Left kidney (tissue), 8 donors: ENCODE measurements around the gene HSPB6. TPM values are rescaled to one million over a fixed set of nuclear protein-coding genes. Genes with fewer than 3 reads are reported as not detected.
"Not testable (repeated sequence)": the region's sequence is repeated elsewhere in the genome, so short reads cannot be mapped to it uniquely, and the experiment has no call there.

Source experiments
- DNase-seq: peaks from one replicate; pipeline ENCODE4 v3.0.0-alpha.2; 2013
- long read RNA-seq, 8 donors: transcript quantifications; one replicate each; lab custom pipeline, GENCODE V29; 2026
- polyA plus RNA-seq: library from polyadenylated mRNA; unstranded; fragments of 120-200 nt; gene quantifications from one replicate; pipeline ENCODE4 v1.2.1, GENCODE V29; 2013; ENCODE audit not compliant: insufficient read length

Gene HSPB6, protein sequence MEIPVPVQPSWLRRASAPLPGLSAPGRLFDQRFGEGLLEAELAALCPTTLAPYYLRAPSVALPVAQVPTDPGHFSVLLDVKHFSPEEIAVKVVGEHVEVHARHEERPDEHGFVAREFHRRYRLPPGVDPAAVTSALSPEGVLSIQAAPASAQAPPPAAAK
- 19.7 TPM for polyA plus RNA-seq
- long read RNA-seq, donor 1, transcript HSPB6-201 (3 exons, 1,457 nt): major isoform, 38 of 38 reads
- long read RNA-seq, donor 1, partial matches to known transcripts: 0 of 38 reads
- long read RNA-seq, donor 1, other reads (novel, unspliced or antisense): 0 of 38 reads
- long read RNA-seq, donor 2, transcript HSPB6-201 (3 exons, 1,457 nt): major isoform, 29 of 30 reads
- long read RNA-seq, donor 2, partial matches to known transcripts: 0 of 30 reads
- long read RNA-seq, donor 2, other reads (novel, unspliced or antisense): 0 of 30 reads
- long read RNA-seq, donor 3, transcript HSPB6-201 (3 exons, 1,457 nt): major isoform, 15 of 15 reads
- long read RNA-seq, donor 3, partial matches to known transcripts: 0 of 15 reads
- long read RNA-seq, donor 3, other reads (novel, unspliced or antisense): 0 of 15 reads
- long read RNA-seq, donor 4, partial matches to known transcripts: 0 of 1 reads
- long read RNA-seq, donor 4, other reads (novel, unspliced or antisense): 0 of 1 reads
- long read RNA-seq, donor 5, transcript HSPB6-201 (3 exons, 1,457 nt): major isoform, 12 of 12 reads
- long read RNA-seq, donor 5, partial matches to known transcripts: 0 of 12 reads
- long read RNA-seq, donor 5, other reads (novel, unspliced or antisense): 0 of 12 reads
- long read RNA-seq, donor 6, transcript HSPB6-201 (3 exons, 1,457 nt): major isoform, 22 of 23 reads
- long read RNA-seq, donor 6, partial matches to known transcripts: 0 of 23 reads
- long read RNA-seq, donor 6, other reads (novel, unspliced or antisense): 0 of 23 reads
- long read RNA-seq, donor 7, transcript HSPB6-201 (3 exons, 1,457 nt): major isoform, 23 of 23 reads
- long read RNA-seq, donor 7, partial matches to known transcripts: 0 of 23 reads
- long read RNA-seq, donor 7, other reads (novel, unspliced or antisense): 0 of 23 reads
- long read RNA-seq, donor 8, transcript HSPB6-201 (3 exons, 1,457 nt): major isoform, 7 of 7 reads
- long read RNA-seq, donor 8, partial matches to known transcripts: 0 of 7 reads
- long read RNA-seq, donor 8, other reads (novel, unspliced or antisense): 0 of 7 reads

DNA sequence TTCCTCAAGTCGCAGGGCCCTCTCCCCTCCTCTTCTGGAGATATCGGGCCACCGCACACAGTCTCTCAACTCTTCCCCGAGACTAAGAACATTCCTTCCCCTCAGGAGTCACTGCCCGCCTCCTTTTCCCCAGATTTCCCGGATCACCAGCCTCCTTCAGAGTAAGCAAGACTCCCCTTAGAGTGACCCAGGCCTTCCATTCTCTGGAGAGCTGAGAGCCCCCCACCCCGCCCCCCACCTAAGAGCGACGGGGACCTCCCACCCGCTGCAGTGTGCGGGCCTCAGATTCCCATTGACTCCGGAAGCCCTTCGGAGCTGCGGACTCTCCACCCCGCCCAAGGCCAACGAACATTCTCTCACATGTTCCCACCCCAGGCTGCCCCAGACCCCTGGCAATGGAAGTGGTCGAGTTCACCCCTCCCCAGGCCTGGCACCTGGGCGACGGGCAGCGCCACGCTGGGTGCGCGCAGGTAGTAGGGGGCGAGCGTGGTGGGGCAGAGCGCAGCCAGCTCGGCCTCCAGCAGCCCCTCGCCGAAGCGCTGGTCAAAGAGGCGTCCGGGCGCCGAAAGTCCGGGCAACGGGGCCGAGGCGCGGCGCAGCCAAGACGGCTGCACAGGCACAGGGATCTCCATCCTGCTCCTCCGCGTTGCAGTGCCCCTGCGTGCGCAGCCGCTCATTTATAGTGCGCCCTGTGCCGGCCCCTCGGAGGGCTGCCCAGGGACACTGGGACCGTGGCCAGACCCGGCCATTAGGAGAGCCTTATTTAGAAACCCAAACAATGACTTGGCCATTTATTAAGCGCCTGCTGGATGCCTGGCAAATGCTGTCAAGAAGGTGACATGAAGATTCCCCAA is at the start of gene HSPB6:
HSPB6 (minus strand) TSS at position 653 of the 854 bp plus-strand sequence; CDS start at position 632, 21 bp downstream.
- peak; percentile 31 for DNase-seq

DNA sequence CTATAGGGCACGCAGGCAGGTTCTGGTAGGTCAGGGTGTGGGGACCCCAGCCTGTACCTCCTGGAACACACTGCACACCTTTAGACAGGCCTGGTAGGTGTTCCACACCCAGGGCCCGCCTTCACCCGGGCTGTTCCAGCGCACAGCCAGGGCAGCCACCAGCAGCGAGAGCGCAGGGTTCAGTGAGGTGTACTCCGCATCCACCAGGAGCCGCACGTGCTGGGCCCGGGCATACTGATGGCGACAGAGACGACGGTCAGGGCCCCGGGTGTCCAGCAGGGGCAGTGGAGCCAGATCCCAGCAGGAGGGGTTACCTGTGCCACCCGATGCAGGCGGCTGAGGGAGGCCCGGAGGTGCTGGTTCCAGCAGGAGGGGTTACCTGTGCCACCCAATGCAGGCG is 49.8 kb upstream of the HSPB6 start:
- DNase-seq: no peak

DNA sequence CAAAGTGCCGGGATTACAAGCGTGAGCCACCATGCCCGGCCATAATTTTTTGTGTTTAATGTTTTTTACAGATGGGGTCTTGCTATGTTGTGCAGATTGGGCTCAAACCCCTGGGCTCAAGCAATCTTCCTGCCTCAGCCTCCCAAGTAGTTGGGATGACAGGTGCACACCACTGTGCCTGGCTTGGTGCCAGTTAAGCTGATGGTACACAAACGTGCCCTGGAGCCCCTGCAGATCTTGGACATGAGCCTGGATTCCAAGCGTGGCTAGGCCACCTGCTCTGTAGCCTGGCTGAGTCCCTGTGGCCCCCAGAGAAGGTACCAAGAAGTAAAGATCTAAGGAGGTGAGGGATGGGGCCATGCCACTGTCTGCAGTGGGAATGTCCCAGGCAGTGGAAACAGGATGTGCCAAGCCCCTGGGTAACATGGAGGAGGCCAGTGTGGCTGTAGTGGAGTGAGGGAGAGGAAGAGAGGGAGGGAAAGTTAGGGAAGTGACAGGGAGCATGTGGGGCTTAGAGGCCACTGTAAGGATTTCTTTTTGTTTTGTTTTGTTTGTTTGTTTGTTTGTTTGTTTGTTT is 48.8 kb upstream of the HSPB6 start:
- no peak for DNase-seq

DNA sequence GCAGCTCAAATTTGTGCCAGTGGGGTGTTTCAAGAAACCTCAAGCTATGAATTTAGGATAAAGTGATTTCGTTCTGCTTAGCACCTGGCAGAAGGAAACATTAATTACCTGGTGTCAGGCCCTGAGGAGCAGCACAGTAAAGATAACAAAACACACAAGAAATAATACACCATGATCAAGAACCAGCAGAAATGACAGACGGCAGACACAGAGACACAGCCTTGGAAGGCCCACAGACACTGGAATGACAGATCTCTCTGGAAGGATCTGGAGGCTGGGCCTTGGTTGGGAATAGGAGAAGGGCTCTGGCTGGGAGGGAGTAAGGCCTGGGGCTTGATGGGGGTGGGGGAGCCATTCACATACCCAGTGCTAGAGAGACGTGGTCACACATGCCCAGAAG is 45.0 kb upstream of the HSPB6 start:
- no peak for DNase-seq

DNA sequence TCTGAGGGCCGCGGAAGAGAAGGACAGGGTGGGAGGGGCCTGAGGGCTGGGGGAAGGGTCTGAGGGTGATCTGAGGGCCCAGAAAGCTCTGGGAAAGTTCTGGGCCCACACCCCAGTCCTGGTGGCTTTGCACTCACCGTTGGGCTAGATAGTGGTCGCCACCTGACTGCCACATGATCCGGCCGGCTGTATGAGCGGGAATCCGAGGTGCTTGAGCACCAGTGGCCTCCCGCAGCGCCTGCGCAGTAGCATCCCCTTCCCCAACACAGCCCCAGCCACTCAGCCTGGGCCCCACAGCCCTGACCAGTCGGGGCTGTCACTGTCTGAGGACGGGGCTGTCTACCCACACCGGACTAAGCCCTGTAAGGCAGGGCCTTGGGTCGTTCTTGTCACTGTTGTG is 40.8 kb upstream of the HSPB6 start:
- DNase-seq: no peak

DNA sequence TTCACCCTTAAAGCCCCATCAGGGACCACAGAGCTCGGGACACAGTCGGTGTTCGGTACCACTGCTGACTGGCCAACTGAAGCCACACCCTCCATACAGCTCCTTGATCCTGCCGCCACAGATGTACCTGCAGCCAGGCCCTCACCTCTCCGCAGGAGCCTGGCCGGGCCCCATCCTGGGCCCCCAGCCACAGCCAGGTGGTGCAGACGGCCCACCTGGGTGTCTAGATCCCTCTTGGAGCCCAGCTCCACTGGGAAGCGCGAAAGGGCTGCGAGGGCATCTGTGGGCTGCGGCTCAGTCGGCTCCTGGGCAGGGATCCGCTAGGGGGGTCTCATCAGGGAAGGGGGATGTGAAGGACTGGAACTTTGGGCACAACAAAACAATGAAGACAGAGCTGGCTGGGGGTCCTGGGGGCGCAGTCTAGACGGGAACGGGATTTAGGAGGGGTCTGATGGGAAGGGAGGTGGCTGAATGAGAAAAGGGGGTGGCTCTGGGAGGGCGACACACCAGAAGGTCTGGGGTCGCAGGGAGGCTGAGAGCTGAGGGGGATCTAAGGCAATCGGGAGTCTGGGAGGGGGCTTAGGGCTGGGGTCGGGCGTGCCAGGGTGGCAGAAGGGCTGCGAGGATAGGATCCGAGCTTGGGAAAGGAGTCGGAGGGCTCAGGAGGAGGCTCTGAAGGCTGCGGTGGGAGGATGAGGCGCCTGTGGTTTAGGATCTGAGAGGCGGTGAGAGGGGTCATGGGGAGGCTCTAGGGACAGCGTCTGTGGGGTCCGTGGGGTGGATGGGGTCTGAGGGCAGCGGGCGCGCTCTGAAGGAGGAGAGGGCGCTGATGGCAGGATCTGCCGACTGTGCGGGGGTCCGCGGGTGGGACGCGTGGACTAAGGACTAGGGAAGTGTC is 40.1 kb upstream of the HSPB6 start:
- DNase-seq: no peak

DNA sequence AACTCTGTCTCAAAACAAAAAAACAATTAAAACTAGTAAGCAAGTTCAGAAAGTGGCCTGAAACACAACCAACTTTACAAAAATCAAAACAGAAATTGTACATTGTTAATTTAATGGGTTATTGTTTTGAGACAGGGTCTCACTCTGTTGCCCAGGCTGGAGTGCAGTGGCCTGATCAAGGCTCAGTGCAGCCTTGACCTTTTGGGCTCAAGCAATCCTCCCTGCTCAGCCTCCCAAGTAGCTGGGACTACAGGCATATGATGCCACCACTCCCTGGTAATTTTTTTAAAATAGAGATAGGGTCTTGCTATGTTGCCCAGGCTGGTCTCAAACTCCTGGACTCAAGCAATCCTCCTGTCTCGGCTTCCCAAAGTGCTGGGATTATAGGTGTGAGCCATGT is 38.7 kb upstream of the HSPB6 start:
- not testable (repeated sequence) for DNase-seq

DNA sequence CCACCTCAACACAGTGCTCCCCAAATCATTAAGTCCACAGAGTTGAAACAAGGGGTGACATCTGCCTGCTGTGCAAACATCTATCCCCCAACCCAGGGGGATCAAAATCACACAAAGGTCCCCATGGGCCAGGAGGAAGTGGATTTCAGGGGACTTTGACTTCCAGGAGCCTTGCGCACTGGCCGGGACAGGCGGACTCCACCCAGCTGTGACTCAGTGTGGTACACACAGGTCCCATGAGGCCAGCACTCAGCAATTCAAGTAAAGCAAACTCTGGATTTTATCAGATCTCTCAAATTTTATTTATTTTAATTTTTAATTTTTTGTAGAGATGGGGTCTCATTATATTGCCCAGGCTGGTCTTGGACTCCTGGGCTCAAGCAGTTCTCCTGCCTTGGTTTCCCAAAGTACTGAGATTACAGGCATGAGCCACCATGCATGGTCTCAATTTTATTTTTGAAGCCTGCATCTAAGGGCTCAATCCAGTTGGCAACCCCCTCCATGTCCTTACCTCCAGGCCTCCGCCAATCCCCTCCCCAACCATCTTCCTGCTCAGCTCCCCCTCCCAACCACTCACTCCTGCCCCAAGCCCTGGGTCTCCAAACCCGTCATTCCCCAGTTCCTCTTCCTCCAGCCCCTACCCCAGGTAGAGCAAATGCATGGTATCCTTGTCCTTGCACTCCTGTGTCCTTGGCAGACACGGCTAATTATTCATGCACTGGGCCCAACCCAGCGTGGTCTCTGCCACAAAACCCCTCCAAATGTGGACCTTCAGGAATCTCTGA is 36.7 kb upstream of the HSPB6 start:
- DNase-seq: no peak

DNA sequence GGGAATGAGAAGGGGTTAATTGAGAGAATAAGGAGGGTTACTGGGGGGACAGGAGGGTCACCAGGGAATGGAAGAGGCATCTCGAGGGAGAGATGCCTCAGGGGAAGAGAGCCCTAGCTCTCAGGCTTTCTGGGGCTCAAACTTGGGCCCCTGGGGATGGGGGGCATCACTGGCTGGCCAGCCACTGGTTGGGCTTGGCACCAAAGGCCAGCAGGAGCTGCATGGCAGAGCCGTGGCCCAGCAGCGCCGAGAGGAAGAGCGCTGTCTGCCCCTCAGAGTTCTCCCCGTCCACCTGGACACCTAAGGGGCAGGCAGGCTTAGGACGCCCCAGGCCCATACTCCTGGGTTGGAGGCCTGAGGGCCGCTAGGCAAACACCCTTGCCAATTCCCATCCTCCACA is 36.1 kb upstream of the HSPB6 start:
- DNase-seq: no peak

DNA sequence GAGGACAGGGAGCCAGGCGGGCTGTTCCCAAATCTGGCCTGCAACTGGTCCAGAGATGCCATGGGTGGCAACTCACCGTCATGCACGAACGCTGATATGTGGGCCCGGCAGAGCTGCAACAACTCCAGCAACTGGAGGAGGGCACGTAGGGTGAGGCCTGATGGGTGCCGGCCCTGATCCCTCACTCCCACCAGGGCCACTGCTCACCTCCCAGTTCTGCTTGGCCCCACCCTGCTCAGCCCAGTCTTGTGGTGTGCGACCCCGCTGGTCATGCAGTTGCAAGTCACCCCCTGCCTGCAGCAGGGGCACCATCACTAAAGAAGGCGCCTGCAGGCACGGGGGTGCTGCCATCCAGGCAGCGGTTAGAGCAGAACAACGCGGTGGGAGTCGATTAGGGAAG is 35.5 kb upstream of the HSPB6 start:
- no peak for DNase-seq

DNA sequence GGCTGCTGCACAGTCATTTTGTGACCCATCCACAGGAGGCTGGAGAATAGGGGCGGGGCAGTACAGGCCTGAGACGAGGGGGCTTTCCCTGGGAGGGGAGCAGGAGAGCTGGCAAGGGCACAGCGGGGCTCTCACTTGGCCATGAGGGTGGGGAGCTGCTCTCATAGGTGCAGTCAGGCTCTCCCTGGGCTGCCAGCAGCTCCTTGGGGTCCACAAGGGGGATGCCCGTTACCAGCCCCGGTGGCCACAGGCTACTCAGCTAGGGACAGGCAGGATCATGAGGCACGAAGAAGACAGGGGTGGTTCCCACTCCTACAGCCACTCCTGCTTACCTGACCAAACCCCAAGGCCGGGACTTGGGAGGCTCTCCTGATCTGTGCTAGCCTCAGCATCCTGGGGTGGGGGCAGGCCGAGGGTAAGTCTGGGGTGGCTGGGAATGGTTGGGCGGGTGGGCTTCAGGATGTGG is 35.0 kb upstream of the HSPB6 start:
- DNase-seq: no peak

DNA sequence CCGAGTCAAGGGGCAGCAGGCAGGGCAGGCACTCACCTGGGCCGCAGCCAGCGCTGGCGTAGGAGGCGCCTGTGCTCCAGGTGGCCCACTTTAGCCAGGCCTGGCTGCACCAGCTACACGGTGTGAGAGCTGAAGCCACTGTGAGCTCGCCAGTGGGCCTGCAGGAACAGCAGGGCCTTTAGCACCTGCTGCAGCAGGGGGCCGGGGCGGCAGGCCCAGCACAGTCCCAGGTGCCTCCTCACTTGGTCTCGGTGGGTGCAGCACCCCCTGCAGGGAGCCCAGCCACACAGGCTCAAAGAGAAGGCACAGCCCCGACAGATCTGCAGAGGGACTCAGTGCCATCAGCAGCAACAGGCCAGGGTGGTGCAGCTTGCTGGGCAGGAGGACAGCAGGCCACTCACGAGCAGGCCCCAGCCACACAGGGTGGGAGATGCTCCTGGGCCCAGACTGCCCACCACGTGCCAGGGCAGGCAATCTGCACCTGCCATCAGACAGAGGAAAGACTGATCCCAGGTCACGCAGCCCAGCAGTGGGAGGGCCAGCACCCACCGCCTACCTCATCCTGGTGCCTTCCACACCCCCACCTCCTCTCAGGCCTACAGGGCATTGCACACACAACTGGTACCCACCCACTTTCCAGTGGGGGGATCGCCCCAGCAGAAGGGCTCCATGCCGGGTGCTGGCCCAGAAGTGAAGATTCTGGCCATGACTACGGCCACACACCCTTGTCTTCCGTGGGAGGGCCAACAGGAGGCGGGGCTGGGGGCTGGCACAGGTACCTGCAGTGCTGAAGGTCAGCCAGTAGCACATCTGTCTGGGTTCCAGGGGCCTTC is 34.4 kb upstream of the HSPB6 start:
- no peak for DNase-seq

DNA sequence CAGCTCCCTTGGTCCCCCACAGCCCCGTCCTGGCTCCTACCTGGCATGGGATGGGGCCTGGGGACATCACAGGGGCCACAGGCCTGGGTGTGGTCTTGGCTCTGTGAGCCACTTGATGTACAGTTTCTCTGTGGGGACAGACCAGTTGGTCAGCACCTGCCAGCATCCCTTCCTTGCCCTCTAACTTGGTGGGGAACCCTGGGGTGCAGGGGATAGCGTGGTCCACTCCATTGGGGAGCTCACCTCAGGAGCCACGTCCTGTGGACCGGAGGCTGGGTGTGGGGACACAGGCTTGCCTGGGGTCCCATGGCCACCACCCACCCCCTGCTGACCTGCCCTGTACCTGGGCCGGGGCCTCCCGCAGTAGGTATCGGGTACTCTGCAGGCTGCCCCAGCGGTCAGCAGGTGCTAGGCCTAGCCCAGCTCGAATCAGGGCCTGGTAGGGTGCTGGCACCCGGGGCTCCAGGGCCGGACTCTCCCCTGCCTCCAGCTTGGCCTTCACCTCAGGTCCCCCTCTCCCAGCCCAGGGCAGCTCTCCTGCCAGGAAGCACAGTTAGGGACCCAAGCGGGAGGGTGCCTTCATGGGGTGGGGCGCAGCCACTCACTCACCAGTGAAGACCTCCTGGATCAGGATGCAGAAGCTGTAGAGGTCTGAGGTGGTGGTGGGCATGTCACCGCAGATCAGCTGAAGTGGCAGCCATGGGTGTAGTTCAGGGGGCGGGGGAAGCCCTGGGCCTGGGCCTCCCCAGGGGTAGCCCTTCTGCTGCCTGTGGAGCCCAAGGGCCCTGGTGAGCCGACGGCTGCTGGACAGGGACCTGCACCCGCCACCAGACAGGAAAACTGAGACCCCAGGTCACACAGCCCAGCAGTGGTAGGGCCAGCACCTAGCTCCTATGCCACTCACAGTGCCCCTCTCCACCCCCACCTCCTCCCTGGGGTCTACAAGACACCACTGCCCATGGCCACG is 33.4 kb upstream of the HSPB6 start:
- no peak for DNase-seq

DNA sequence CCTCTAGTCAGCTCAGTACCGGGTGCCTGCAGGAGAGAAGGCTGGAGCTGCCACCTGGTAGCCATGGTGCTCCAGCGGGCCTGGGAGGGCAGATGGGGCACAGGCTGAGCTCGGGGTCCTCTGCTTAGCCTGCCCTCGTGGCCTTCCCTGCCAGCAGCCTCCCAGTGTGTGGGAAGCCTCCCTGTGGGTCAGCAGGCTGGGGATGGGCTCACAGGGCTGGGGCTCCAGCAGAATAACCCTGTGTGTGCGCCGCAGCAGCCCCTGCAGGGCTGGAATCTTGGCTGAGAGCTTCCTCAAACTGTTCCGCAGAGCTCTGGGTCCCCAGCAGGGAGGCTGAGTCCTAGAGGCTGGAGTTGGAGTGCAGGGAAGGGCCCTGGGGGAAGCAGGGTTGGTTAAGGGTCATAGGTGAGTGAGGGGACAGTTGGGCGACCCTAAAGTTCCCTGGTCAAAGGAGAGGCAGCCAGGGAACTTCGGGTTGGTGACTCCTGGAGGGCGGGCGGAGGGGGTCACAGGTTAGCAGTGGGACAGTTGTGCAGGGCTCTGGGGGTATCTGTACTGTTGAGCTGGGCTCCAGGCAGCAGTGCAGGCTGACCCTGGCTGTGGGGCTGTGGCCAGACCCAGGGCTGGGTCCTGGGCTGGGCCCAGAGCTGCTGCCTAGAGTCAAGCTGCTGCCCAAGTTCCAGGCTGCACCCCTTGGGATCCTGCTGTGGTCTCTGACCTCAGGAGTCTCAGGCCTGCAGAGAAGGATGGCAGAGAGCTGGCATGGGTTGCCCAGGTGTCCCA is 32.6 kb upstream of the HSPB6 start:
- DNase-seq: no peak

DNA sequence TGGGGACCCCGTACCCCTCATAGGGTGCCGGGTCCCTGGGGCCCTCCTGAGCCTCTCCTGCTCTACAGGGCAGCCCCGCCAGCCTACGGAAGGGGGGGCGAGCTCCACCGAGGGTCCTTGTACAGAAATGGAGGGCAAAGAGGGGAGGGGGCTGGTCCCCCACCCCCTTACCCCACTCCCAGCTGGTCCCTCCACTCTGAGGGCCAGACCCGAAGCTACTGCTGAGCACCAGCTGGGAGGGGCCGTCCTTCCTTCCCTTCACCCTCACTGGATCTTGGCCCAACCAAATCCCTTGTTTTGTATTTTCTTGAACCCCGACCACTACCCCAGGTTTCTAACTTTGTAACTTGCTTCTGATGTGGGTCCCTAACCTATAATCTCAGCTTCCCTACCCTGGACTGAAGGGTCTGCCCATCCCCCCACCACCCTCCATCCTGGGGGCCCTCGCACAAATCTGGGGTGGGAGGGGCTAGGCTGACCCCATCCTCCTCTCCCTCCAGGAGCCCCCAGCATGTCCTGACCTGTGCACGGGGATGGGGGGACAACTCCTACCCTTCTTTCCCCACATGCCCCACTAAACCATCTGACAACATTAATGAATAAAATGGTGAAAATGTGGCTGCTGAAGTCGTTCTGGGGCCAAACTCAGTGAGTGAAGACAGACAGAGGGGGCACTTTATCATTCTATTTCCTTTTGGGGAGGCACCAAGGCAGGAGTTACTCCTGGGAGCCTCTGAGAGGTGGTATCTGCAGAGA is 31.6 kb upstream of the HSPB6 start:
- DNase-seq: no peak
